Endothelial cell of umbilical vein (primary cell): ENCODE measurements around the gene AP2B1.

Source experiments
- EZH2 ChIP-seq: IDR thresholded peaks from 2 replicates; pipeline ENCODE4 v1.6.1; 2012; ENCODE audit warnings: borderline replicate concordance, low read depth, mild to moderate bottlenecking, moderate library complexity, low read length, inconsistent platforms; ENCODE audit not compliant: severe bottlenecking
- FOS ChIP-seq: IDR thresholded peaks from 2 replicates; pipeline ENCODE4 v1.6.1; 2011; ENCODE audit warnings: mild to moderate bottlenecking, low read length, moderate library complexity, borderline replicate concordance; ENCODE audit not compliant: insufficient read depth
- JUN ChIP-seq: IDR thresholded peaks from 2 replicates; pipeline ENCODE4 v1.6.1; 2011; ENCODE audit warnings: borderline replicate concordance, low read depth; ENCODE audit not compliant: insufficient read length, insufficient read depth
- MYC ChIP-seq: IDR thresholded peaks from one replicate; pipeline ENCODE4 v1.6.1; 2011; ENCODE audit warnings: mild to moderate bottlenecking, low read depth, low read length
- POLR2A ChIP-seq: IDR thresholded peaks from 2 replicates; pipeline ENCODE4 v1.6.1; 2012; ENCODE audit warnings: low read depth, mild to moderate bottlenecking, control low read depth, low read length
- POLR2AphosphoS5 ChIP-seq: IDR thresholded peaks from 2 replicates; pipeline ENCODE4 v1.6.1; 2012; ENCODE audit warnings: low read depth, mild to moderate bottlenecking, control low read depth, low read length, moderate library complexity; ENCODE audit not compliant: insufficient read depth
- TF ChIP-seq, protein P1 (sequence below), 2 donors: IDR thresholded peaks; 1 replicate in 1 of 2; 2 replicates in 1 of 2; pipeline ENCODE4 v1.5.1; 2011; ENCODE audit warnings: low read length in 2 of 2, mild to moderate bottlenecking in 2 of 2, moderate library complexity in 2 of 2, control low read depth in 1 of 2, inconsistent platforms in 1 of 2, low read depth in 1 of 2; ENCODE audit not compliant: insufficient read depth in 1 of 2; ENCODE audit errors: extremely low read depth in 1 of 2
- TF ChIP-seq, protein P2 (sequence below): IDR thresholded peaks from 2 replicates; pipeline ENCODE4 v1.6.1; 2011; ENCODE audit not compliant: insufficient read depth, insufficient read length

DNA sequence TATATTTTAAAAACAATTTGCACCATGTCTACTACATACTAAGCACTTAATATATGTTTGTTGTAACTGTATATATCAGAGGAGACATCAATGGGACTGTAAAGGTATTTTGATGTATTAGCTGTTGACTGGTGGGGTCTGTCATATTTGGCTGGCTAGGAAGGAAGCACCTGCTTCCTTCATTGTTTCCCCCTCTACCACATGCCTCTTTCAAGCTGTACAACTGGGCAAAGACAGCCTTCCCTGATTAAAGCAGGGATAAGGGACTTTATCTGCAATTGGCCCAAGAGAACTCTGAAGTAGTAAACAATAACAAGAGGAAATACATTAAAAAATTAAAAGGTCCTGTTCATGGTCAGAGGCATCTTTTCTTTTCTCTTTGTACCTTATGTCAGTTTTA is 44.1 kb upstream of the AP2B1 start:
- no peak for TF ChIP-seq POLR2A
- peak; percentile 44 for TF ChIP-seq POLR2AphosphoS5
- TF ChIP-seq, protein P1, sequence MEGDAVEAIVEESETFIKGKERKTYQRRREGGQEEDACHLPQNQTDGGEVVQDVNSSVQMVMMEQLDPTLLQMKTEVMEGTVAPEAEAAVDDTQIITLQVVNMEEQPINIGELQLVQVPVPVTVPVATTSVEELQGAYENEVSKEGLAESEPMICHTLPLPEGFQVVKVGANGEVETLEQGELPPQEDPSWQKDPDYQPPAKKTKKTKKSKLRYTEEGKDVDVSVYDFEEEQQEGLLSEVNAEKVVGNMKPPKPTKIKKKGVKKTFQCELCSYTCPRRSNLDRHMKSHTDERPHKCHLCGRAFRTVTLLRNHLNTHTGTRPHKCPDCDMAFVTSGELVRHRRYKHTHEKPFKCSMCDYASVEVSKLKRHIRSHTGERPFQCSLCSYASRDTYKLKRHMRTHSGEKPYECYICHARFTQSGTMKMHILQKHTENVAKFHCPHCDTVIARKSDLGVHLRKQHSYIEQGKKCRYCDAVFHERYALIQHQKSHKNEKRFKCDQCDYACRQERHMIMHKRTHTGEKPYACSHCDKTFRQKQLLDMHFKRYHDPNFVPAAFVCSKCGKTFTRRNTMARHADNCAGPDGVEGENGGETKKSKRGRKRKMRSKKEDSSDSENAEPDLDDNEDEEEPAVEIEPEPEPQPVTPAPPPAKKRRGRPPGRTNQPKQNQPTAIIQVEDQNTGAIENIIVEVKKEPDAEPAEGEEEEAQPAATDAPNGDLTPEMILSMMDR (IDR thresholded peaks at IDR 0.05; ENCODE audit: extremely low read depth in 1 of 2, insufficient read depth in 1 of 2, low read depth in 1 of 2, low read length in 2 of 2): no peak
- TF ChIP-seq EZH2: no peak
- TF ChIP-seq, protein P2, sequence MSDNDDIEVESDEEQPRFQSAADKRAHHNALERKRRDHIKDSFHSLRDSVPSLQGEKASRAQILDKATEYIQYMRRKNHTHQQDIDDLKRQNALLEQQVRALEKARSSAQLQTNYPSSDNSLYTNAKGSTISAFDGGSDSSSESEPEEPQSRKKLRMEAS: peak; percentile 17
- TF ChIP-seq FOS: no peak
- no peak for TF ChIP-seq MYC
- TF ChIP-seq JUN: peak; percentile 46
